GM12874 (cell line): ENCODE measurements around the gene ALG6.

Experiments
- CTCF ChIP-seq: IDR thresholded peaks from 2 replicates; pipeline ENCODE4 v1.5.1; 2011; ENCODE audit warnings: low read depth, mild to moderate bottlenecking, control low read depth, low read length, moderate library complexity; ENCODE audit not compliant: insufficient read depth

The ALG6 gene

GRCh38 chr1:63321785-63322113 lies 45.7 kb upstream of the ALG6 start:
- no peak for TF ChIP-seq CTCF

GRCh38 chr1:63322114-63322943 lies 45.1 kb upstream of the ALG6 start, which contains the start of gene FOXD3:
Gene FOXD3 (plus strand): TSS chr1:63322567. CDS start chr1:63323059, 492 bp downstream.
- TF ChIP-seq CTCF, result no peak

GRCh38 chr1:63322944-63323864 lies 44.2 kb upstream of the ALG6 start:
- TF ChIP-seq CTCF, result no peak

- no peak for TF ChIP-seq CTCF
These were observed 43.3 kb upstream of the ALG6 start for GRCh38 chr1:63323865-63324778.

GRCh38 chr1:63324779-63325119 lies 42.7 kb upstream of the ALG6 start:
- TF ChIP-seq CTCF, result no peak

GRCh38 chr1:63325279-63325985 lies 42.0 kb upstream of the ALG6 start:
- TF ChIP-seq CTCF, result no peak

- no peak for TF ChIP-seq CTCF
These were observed 41.3 kb upstream of the ALG6 start for GRCh38 chr1:63326106-63326472.
